ENCODE measurements around the gene TRIM8.

DNA sequence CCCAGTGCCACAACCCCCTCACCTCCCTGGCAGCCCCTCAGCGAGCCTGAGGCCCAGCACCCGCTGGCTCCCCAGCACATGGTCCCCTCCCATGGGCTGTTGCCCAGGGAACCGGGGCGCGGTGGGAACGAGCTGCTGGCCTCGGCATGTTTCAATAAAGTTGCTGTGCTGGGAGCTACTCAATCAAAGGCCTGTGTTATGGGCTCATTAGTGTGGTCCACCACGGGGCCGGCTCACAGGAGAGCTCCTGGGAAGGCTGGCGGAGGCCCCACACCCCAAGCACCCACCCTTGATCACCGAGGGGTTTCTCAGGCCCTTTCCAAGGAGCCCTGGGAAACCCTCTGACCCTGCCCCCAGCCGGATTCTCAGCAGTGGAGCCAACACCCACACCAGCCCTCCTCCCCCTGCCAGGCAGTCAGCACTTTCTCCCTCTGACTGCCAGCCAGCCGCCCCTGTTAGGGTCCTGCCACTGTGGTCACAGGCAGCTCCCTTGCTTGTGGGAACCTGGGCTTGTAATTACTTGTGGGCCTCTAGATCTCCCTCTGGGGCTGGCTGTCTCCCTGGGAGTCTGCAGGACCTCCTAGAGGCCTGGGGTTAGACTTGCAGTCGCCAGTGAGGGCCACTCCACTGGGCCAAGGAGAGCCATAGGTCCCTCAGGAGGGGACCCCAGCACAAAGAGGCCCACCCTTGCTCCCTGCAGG is 24.8 kb upstream of the TRIM8 start:
- no peak for TF ChIP-seq POLR2A (IDR thresholded peaks at IDR 0.05)
- TF ChIP-seq, protein P1, sequence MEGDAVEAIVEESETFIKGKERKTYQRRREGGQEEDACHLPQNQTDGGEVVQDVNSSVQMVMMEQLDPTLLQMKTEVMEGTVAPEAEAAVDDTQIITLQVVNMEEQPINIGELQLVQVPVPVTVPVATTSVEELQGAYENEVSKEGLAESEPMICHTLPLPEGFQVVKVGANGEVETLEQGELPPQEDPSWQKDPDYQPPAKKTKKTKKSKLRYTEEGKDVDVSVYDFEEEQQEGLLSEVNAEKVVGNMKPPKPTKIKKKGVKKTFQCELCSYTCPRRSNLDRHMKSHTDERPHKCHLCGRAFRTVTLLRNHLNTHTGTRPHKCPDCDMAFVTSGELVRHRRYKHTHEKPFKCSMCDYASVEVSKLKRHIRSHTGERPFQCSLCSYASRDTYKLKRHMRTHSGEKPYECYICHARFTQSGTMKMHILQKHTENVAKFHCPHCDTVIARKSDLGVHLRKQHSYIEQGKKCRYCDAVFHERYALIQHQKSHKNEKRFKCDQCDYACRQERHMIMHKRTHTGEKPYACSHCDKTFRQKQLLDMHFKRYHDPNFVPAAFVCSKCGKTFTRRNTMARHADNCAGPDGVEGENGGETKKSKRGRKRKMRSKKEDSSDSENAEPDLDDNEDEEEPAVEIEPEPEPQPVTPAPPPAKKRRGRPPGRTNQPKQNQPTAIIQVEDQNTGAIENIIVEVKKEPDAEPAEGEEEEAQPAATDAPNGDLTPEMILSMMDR (IDR thresholded peaks at IDR 0.05), result no peak
